Measurements from ENCODE around the gene RAPGEF6.
A peak's percentile ranks its signal among the peaks of the same experiment; 100 is the strongest.
"Not testable (repeated sequence)": the region's sequence is repeated elsewhere in the genome, so short reads cannot be mapped to it uniquely, and the experiment has no call there.

RAPGEF6 gene

DNA sequence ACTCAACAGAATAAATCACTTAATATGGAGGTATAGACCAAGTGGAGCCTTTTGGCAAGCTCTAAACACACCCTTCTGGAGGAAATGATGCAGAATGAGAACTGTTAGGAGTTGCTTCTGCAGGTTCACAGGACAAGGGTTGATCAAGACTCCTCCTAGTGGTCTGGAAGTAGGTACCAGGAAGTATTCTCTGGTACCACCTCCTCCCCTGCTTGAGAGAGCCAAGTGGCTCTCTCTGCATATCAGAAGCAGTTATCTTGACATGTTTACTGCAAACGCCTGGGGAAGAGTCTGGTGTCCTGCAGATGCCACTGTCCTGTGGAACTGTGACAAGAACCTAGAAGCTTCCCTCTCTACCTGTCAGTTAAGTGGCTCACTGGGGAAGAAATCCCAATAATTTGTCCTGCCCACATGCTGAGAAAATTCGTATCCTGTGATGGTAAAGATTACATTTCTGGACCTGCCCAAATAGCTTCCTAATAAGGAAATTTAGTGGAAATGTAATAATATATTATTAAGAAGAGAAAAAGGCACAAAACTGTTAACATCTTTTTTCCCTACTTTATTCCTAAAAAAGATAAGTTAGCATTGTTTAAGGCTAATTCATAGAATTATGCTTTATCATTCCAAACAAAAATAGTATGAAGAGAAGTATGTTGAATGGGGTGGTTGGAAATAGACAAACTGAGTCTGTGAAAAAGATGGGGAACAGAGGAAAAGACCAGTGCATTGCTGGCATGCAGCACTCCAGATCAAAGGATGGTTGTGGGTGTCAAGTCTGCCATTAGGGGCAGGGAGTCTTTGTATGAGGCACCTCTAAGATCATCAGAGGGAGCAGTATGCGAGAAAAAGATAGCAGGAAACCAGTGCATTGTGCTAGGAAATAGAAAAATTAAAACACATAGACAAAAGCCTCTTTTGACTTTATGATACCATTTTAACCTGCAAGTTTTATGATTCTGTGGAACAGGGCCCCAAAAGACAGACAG lies 252.3 kb downstream of the RAPGEF6 start:
- peak; percentile 89 for DNase-seq

DNA sequence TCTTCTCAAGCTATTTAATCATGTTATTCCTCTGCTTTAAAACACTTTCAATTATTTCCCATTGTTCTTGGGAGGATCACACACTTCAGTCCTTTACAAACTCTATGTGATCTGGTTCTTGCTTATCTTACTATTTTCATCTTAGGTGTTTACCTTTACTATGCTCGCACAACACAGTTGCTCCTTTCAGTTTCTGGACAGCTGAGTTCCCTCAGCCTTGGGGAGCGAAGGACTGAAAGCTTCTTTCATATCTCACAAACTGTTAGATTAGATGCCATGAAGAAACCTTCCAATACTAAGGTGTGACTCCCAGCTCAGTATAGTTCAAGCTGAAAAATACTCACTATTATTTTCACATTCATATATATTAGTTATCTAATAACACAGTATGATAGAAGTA lies 253.3 kb downstream of the RAPGEF6 start:
- DNase-seq, result no peak

DNA sequence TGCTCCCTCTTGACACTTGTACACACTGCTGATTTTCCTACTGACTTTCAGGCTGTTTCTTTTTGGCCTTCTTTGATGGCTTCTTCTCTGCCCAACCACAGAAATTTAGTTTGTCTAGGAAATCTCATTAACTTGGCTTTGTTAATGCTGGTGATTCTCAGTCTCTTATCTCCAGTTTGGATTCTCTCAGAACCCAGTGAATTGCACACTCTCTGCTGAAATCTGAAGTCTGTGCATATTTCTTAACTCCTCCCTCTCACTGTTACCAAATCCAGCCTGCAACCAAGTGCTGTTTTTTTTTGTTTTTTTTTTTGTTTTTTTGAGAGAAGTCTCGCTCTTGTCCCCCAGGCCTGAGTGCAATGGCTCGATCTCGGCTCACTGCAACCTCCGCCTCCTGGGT lies 254.0 kb downstream of the RAPGEF6 start:
- no peak for DNase-seq

DNA sequence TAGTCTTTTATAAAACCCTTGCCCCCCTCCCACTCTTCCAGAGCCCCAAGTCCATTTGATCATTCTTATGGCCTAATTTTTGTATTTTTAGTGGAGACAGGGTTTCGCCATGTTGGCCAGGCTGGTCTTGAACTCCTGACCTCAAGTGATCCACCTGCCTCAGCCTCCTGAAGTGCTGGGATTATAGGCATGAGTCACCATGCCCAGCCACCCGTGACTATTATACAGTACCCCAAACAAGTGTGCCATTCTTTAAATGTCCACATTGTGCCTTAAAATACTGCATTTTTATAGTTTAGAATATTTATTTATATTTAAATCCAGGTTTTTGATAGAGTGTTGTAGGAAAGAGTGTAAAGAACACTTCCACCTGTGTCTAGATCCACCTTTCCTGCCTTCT lies 254.8 kb downstream of the RAPGEF6 start:
- not testable (repeated sequence) for DNase-seq

DNA sequence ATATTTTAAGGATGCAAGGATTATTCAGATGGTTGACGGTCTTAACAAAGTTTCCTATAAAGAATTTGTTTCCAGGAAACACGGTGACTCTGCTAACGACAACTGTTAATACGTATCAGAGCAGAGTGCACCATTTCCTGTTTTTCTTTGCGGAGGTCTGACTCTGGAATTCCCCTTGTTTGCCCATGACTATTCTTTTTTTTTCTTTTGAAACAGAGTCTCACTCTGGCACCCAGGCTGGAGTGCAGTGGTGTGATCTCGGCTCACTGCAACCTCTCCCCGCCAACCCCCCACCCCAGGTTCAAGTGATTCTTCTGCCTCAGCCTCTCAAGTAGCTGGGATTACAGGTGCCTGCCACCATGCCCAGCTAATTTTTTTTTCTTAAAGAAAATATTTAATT lies 255.3 kb downstream of the RAPGEF6 start:
- DNase-seq, result peak; percentile 91

DNA sequence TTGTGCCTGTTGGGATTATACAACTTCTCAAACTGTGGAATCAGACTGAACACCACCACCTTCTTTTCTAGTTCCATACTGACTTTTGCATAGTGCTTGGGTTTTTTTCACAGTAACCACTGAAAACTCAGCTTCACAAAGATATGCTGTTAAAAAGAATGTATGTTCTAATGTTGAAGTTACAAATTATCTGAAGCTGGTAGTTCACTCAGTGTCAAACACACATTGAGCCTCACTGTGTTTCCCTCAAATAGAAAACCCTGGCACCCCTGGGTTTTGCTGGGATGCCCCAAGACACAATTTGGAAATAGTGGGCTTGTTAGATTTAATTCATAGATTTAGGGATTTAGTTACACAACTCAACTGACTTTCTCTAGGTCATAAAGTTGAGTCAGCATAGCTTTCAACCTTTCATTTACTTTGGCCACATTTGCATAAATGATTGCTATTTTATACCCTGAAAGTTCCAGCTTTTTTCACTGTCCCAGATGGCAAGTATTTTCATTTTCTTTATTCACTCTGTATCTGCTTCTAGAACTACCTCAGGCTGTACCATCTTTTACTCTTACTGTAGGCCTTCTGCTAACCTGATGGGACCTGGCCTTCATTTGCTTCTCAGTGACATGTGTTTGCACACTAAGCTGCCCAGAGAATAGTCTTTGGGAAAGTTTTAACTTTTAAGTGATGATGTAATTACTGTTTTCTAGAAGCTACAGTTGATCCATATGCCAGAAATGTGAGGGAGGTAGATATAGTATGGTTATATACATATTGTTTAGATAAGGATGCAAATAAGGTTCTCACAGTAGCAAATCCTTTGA lies 256.1 kb downstream of the RAPGEF6 start:
- DNase-seq, result peak; percentile 39

DNA sequence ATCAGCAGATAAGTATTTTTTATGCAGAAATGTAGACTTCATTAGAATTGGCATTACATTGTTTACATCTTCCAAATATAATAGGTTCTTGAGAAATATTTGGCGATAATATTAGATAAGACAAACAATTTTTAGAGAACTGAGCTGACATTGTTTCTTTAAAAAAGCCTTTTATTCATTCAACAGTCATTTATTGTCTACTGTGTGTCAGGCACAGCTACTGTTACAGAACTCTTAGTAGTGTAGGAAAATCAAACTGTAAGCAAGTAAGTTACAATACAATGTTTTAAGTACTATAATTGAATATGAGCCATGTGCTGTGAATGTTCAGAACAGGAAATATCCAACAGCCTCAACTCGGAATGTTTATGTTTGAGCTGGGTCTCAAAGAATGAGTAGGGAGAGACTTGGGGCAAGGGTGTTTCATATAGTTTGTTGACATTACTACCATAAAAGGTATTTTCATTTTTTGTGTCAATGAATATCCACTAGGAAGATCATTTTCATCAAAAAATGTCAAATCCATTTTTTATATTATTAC lies 257.2 kb downstream of the RAPGEF6 start:
- DNase-seq, result no peak

DNA sequence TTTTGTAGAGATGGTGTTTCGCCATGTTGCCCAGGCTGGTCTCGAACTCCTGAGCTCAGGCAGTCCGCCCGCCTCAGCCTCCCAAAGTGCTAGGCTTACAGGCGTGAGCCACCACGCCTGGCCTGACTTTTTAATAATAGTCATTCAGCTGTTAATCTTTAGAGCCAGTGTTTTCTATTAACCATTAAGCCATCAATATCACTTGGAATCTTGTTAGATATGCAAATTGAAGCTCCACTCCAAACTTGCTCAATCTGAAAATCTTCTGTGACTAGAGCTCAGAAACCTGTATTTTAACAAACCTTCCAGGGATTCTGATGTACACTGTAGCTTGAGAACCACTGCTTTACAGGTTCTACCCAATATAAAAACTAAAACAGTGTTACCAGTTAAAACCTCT lies 257.7 kb downstream of the RAPGEF6 start:
- no peak for DNase-seq

DNA sequence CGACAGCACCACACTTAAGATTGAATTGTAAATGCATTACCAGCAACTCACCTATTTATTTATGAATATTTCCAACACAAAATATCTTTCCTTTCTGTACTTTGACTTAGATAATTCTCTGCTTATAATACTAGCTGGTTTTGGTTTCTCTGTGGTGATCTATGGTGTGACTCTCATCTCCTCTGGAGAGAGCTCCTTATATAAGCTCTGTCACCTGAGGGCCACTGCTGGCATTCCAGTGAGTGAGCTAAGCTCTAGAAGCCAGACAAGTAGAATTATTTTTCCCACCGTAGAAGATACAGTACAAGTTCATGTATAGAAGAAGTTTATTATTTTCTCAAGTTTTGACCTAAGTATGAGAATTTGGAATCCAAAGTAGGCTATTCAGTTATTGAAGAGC lies 259.7 kb downstream of the RAPGEF6 start:
- peak; percentile 43 for DNase-seq
